IMR-90 (cell line): Measurements from ENCODE around the gene C19orf25.

Experiments
- CTCF ChIP-seq: conservative IDR thresholded peaks from 2 replicates; pipeline ENCODE4 v1.5.1; 2012; ENCODE audit warnings: mild to moderate bottlenecking, low read depth, low read length, improper control_type of control experiment
- FOS ChIP-seq: fragments of 150-350 bp; IDR thresholded peaks from 2 replicates; pipeline ENCODE4 v1.6.1; 2016; ENCODE audit warnings: low read depth, low read length
- MAZ ChIP-seq: IDR thresholded peaks from 2 replicates; pipeline ENCODE4 v1.6.1; 2012; ENCODE audit warnings: low read depth, mild to moderate bottlenecking, low read length, improper control_type of control experiment, moderate library complexity, borderline replicate concordance
- POLR2A ChIP-seq: IDR thresholded peaks from 2 replicates; pipeline ENCODE4 v1.6.1; 2012; ENCODE audit warnings: mild to moderate bottlenecking, low read depth, low read length
- RFX5 ChIP-seq: IDR thresholded peaks from 2 replicates; pipeline ENCODE4 v1.8.0; 2012; ENCODE audit warnings: low read depth, mild to moderate bottlenecking, low read length, moderate library complexity
- TF ChIP-seq, protein P1 (sequence below): fragments of 150-350 bp; IDR thresholded peaks from 2 replicates; pipeline ENCODE4 v1.6.1; 2017; ENCODE audit warnings: mild to moderate bottlenecking, antibody characterized with exemption, low read length, low read depth

DNA sequence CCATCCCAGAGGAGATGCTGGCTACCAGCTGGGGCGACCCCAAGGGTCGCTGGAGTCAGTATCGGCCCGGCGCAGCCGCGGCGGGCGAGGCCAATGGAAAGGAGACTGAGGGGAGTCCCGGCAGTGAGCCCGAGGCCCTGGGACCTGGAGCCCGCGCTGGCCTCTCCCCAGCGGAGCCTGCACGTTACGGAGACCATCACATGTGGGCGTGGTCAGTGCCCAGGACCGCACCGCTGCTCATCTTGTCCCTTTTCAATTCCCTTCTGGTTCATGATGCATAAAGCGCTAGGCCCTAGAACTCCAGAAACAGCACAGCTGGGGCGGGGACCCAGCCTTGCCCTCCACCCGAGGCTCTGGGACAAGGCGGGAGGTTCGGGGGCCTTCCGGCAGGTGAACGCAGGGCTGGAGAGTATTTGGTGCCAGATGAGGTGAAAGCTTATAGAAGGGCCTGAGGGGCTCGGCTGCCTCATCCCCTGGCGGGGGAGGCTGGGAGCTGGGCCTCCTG, 8.0 kb downstream of the C19orf25 start:
- TF ChIP-seq RFX5 (no peak), CTCF (no peak), POLR2A (no peak), FOS (no peak), MAZ (no peak)
- TF ChIP-seq, protein P1, sequence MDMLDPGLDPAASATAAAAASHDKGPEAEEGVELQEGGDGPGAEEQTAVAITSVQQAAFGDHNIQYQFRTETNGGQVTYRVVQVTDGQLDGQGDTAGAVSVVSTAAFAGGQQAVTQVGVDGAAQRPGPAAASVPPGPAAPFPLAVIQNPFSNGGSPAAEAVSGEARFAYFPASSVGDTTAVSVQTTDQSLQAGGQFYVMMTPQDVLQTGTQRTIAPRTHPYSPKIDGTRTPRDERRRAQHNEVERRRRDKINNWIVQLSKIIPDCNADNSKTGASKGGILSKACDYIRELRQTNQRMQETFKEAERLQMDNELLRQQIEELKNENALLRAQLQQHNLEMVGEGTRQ = no peak
